NCI-H1105 (cell line): ENCODE measurements around the gene PDCD1LG2.
"Not testable (repeated sequence)": the region's sequence is repeated elsewhere in the genome, so short reads cannot be mapped to it uniquely, and the experiment has no call there.

Experiments used
- DNase-seq: peaks from one replicate; lab custom pipeline; 2025; lab: John Stamatoyannopoulos, UW

Gene PDCD1LG2

DNA sequence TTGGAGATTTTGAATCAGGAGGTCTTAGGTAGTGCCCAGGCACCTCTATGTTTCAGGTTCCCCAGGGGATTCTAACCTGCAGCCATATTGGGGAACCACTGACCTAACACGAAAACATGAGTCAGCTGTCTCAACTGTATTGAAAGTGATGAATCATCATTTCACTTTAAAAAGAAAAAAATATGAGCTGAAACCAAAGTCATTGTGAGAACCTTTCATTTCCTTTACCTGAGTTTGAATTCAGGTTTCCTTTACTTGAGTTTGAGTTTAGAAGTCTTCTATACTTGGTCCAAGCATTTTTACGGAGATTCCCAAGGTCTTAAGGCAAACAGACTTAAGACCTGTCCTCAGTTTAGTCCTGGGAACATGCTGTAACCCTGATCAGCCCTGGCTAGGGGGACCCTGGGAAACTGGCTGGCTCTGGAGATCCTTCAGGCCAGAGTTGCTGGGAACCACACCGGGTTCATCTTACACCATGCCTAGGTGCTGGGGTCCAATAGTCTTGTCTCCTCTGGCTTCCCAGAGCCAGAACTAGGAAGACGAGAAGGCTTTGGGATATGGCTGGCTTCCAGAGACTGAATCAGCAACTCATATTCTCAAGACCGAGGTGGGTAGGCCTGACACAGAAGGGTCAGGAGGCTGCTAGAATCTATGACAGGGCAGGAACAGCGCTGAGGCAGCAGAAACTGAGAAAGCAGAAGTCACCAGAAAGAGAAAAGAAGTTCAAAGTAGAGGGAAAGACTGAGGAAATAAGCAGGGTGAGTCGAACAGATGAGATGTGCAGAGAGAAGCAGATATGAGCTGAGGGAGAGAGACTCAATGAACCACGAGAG is 16.4 kb upstream of the PDCD1LG2 start:
- no peak for DNase-seq

DNA sequence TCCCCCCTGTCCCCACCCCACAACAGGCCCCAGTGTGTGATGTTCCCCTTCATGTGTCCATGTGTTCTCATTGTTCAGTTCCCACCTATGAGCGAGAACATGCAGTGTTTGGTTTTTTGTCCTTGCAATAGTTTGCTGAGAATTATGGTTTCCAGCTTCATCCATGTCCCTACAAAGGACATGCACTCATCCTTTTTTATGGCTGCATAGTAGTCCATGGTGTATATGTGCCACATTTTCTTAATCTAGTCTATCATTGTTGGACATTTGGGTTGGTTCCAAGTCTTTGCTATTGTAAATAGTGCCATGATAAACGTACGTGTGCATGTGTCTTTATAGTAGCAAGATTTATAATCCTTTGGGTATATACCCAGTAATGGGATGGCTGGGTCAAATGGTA is 15.6 kb upstream of the PDCD1LG2 start:
- not testable (repeated sequence) for DNase-seq

DNA sequence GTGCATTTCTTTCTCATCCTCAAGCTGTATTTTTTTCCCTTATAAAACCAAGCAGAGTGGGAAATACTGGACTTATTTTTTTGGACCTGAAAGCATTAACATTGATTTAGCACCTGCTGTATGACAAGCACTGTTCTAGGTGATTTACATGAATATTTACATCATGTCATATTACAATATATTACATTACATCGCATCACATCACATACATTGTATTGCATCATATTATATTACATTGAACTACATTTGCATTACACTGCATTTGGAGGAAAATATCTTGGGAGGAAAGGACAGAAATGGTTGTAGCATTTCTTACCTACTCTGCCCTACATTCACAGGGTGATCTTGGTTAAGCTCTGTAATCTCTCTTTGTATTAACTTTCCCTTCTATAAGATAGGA is 11.2 kb upstream of the PDCD1LG2 start:
- no peak for DNase-seq

DNA sequence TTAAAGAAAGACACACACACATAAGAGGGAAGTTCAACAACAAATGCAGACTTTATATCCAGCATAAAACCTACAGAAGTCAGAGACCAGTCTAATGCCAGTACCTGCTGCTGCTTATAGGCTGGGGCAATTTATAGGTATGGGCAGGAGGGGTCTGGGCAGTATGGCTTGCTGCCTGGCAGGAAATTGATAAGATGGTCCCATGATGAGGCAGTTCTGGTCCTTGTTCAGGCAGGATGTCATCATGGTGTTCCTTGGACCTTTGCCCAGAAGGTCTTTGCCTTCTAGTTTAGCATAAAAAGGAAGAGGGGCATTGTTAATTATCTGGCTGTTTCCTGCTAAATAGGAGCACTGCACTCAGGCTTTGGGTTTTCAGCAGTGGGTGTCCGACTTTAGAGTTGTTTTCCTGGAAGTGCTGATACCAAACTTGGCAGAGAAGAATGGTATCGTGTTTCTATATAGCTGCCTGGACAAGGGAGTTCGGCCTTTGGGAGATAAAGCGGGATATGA is 10.4 kb upstream of the PDCD1LG2 start:
- peak; percentile 40 for DNase-seq

DNA sequence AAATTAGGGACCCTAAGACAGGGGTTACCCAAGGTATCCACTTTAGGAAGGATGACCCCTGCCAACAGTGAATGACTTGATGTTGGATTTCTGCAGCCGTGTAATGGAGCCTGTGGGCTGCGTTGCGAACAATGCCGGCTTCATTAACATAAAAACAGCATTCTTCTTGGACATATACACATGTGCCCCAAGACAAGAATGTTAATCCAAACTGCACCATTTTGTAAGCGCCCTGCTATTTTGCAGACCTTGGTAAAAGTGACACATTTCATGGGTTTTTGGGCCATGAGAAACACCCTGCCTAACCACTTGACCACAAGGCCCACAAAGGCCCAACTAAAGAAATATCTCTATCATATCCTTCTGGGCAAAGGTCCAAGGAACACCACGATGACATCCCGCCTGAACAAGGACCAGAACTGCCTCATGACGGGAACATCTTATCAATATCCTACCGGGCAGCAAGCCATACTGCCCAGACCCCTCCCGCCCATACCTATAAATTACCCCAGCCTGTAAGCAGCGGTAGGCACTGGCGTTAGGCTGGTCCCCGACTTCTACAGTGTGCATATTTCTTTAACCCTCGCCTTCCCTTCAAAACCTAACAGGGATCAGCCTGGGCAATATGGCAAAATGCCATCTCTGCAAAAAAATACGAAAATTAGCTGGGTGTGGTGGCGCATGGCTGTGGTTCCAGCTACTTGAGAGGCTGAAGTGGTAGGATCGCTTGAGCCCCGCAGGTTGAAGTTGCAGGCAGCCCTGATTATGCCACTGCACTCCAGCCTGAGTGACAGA is 9.7 kb upstream of the PDCD1LG2 start:
- DNase-seq = peak; percentile 46

DNA sequence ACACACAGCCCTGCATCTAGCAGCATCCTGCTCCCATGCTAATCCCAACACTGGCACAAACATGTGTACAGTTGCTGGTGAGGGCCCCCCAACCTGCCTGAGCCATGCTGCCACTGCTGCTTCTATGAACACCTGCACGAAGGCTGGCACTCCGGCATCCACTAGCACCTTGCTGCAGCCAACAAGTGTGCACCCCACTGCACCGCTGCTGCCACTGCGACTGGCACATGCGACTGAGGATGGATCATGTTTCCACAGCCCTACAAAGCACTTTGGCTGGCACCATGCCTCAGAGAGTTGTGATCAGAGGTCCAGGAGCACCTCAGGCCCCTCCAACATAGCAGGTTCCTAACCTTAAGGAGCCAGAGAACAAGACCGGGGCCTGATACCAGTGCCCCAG is 7.8 kb upstream of the PDCD1LG2 start:
- no peak for DNase-seq

DNA sequence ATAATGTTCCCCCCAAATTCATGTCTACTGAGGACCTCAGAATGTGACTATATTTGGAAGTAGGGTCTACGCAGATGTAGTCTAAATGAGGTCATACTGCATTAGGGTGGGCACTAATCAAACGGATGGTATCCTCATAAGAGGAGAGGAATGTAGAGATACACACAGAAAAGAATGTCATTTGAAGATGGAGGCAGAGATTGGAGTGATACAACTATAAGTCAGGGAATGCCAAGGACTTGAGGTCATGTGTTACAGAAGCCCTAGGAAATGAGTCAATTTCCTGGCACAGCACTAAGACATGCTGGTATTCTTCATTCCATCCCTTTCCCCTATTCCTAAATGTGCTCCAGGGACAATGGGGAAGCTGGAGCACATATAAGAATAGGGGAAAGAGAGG is 758 bp upstream of the PDCD1LG2 start:
- no peak for DNase-seq

DNA sequence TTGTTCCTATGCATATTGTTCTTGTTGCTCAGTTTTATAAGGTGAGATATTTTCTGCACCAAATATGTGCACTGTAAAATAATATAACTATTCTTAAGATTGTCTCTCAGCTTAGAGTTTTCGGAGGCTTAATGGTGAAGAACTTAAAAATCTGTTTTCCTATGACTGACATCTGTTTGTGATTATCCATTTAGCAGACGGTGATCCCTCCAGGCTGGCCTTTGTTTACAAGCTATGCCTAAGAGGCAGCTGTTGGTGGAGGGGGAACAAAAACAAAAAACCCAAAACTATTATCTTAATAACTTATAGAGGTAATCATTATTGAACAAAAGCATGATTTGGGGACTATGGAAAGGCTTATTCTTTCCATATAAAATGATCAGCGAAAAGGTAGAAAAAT is 658 bp downstream of the PDCD1LG2 start:
- peak; percentile 13 for DNase-seq

DNA sequence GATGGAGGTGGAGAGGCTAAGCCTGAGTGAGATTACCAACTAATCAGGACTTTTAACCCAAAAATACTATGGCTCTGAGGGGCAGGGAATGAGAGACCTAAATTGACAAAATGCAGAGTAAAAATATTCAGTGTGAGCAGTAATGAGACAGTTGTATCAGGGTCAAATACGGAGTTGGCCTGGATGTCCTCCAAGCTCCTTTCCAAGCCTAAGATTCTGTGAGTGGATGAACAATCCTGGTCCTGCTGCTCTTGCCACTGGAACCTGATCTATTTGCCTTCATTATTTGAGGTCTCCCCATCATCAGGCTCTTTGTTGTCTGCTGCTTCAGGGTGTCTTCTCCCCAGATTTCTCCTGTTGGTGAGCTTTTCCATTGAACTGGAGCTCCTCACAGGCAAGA is 1.1 kb downstream of the PDCD1LG2 start:
- DNase-seq = no peak

DNA sequence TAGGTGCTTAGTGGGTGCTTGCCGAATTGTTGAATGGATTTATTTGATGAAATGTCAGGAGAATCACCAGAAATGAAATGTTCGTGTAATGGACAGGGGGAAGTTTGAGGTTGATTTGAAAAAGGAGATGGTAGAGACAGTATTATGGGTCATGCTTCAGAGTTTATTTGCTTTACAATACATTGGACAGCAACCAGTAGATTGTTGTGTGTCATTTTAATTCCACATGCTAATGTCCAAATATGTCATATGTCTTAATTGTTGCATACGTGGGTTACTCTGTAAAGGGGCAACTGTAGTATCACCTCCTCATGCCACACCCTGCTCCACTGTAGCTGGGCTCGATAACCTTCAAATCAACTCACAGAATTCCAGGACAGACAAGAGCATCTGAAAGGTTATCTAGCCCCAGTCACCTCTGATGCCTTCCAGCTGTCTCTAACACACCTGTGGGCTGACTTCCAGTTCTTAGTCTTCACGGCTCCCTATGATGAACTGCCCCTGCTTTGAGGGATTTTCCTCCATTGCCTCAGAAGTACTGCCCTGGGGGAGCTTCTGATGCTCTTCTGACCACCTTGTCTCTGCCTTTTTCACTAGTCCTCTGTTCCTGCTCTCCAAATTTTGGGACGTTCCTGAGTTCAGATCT is 1.7 kb downstream of the PDCD1LG2 start:
- no peak for DNase-seq

DNA sequence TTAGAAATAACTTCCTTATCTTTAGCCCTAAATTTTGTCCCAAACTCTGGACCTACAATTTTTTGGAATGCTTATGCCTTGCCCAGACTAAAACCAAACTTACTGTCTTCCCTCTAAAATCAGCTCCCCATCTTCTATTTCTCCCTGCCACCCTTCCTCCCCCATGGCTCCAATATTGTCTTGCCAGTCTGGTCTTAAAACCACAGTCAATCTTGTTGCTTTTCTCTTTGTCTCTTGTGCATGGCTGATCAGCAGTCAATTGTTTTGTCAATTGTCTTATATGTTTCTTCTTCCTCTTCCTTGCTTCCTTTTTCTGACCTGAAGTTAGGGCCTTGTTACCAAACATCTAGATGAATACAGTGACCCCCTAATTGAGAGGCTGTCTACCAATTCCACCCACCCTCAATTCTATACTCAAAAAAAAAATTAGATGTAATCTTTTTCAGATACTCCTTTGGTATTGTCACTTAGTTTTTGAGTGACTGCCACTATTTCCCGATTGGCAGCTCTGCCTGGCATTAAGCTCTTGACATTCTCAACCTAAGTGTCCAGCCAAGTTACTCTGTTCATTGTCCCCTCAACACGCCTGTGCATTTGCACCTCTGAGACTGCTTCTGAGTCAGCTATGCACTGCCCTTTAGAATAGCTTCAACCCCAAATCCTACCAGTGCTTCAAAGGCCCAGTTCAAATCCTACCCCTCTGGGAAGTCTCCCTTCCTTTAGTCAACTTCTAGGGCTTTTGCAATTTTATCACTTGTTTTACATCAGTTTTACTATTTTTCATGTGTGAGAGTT is 2.5 kb downstream of the PDCD1LG2 start:
- no peak for DNase-seq

DNA sequence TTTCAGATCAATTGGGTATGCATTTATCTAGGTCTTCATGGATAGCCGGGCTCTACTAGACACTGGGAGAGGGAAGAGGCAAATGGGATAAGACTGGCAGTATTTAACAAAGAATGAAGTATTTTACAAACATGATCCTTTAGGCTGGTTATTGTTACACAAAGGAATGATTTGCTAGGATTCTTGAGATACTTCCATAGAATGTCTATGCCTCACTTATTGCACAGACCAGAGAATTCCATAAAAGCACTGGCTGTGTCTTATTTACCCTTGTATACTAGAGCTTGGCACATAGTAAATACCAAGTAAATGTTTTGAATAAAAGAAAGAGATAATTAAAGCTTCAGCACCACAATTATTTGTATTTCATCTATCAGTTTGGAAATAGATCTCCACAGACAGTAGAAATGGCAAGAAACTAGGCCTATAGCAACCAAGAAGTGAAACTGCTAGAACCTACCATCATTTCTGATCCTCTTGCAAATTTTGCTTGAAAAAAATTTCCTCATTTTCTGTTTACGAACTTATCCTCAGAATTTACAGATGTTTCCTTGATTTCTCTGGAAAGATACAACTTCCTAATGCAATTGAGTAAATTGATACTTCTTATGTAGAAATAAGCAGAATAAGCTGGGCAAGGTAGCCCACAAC is 3.8 kb downstream of the PDCD1LG2 start:
- no peak for DNase-seq

DNA sequence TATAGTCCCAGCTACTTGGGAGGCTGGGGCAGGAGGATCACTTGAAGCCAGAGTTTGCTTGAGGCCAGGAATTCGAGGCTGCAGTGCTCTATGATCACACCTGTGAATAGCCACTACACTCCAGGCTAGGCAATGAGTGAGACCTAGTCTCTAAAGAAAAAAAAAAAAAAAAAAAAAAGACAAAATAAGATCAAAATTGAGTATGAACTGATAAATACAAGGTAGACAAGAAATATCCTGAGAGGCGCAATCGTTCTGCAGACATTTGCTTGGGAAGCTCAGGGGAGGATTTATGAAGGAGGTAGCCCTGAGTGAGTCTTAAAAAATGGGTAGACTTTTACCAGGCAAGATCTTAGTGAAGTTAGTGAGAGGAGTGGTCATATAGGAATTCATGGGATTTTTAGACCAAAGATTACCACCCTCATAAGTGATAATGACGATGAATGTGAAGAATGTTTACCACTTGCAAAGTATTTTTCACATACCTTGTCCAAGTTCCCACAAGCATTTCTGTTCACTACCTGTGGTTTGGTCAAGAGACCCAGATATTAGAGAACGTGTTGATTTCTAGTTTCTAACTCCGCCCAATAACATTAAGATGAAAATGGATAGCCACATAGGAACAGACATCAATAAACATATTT is 4.4 kb downstream of the PDCD1LG2 start:
- DNase-seq = no peak

DNA sequence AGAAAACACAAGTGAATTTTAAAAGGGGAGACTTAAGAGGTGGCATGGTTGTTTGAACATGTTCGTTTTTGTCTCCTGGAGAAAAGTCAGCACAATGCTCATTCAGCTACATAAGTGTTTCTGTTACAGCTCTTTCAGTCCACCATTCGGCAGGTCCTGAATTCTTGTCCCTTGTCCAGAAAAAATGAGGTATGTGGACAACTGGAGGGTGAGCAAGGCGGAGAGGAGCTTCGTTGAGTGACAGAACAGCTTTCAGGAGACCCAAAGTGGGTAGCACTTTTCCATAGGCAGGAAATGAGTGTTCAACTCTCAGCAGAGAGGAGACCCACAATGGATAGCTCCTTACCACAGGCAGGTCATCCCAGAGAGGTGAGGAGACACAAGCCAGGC is 4.9 kb downstream of the PDCD1LG2 start:
- no peak for DNase-seq

DNA sequence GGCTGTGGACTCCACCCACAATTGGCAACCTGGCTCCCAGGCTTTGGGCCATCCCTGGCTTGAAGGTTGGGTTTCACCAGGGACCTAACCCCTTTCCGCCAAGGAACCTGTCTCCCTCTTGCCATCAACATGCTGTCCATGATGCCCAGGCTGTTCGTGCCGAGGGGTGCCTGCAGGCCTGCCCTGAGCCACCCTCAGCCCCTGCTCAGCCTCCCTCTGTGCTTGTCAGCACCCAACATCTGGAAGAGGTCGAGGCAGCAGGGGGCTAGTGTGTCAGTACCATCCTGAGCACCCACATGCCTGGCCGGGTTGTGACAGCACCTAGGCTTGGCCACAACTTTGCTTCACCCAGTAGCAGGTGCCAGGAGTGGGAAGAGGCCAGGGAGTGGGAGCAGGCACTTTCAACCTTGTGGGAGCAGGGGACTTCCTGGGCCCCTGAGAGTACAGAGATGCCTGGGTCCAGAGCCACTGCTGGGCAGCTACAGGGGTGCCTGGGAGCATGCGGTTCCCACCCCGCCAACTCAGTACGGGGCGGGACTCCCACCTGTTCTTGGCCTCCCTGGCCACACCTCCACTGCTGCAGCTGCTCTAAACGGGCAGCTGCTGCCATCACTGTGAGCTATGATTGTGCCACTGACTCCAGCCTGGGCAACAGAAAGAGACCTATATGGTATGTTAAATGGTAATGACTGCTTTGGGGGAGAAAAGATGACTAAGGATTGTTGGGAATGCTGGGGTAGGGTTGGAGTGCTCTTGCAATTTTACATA is 6.3 kb downstream of the PDCD1LG2 start:
- no peak for DNase-seq

DNA sequence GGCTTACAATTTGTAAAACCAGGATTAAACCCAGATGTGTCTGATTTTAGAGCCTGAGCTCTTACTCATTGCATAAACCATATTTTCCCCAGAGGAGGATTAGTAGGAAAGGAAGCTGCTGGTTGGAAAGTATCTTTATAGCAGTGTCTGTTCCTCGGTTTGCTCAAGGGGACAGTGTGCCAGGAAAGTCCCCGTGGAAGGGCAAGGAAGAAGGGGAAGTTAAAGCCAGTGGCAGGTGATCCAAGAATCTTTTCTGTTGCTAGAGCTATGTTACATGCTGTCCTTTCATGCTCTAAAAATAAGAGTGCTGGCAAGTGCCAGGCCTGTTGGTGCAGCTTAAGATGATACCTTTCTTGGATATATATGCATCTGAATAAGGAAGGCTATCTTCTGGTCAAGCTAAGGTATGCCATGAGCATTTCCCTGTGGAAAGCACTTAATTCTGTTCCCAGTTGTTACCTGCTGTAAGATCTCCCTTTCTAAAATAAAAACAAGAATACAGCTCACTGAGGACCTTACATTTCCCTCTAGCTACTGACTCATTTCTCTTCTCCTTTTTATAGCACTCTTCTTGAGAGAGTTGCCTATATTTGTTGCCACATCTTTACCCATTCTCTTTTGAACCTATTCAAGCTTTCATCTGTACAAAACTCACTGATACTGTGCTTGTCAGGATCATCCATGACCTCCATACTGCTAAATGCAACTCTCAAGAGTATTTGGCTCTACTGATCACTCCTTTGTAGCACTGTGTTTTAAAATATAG is 8.0 kb downstream of the PDCD1LG2 start:
- no peak for DNase-seq

DNA sequence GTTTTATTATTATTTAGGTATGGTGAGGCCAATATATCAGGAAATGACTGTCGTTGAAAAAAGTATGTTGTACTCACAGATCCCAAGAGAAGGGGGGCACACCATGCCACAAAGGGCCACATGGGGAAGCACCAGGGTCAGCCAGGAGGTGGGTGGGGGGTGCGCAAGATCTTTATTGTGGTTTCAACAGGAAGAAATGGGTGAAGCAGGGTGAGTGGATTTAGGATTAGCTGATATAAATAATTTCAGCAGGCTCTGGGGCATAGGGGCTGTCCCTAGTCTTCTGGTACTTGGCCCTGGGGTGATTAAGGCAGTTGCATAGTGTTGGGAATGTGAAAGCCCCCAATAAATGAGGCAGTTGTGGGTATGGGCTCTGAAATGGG is 8.6 kb downstream of the PDCD1LG2 start:
- DNase-seq = no peak

DNA sequence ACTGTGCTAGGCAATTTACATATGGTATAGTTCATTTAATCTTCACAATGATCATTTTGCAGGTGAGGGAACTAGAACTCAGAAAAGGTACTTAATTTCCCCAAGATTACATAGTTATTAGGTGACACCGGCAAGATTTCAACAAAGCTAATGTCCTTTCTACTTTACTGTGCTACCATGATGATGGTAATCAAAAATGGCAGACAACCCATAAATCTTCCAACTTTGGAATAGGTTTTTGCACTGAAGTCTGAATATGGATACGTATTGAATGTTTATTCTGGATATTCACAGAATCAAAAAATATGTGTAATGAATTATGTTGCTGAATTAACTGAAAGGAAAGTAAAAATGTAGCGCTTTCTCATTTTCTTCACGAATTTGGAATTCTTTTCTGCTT is 13.8 kb downstream of the PDCD1LG2 start:
- no peak for DNase-seq

DNA sequence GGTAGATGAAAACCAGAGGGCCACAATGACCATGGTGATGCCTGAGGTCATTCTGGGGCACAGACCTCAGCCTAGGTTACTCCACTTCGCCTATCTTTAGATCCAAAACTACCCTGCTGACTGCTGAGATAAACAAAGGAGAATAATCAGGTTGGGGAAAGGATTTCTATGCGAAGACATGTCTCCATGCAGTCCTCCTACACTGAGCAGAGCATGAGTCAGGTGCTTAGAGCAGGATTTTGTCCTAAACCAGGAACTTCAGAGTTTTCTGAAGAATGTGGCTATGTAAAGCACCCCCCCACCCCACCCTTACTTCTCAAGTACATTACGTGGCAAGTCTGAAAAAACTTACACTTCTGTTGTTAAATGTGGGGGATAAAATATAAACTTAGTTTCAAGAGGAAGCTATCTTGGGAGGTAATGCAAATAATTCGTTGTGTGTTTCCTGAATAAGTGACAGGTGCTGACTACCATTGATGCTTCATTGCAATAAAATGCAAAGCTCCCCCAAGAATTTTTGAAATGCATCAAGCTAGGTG is 19.4 kb downstream of the PDCD1LG2 start:
- no peak for DNase-seq
